Inflammatory macrophage (primary cell): Measurements from ENCODE around the gene CTIF.

Experiments
- DNase-seq, 2 donors: peaks; one replicate each; pipeline ENCODE4 v3.0.0-alpha.2; 2020 to 2022

CTIF gene

DNA sequence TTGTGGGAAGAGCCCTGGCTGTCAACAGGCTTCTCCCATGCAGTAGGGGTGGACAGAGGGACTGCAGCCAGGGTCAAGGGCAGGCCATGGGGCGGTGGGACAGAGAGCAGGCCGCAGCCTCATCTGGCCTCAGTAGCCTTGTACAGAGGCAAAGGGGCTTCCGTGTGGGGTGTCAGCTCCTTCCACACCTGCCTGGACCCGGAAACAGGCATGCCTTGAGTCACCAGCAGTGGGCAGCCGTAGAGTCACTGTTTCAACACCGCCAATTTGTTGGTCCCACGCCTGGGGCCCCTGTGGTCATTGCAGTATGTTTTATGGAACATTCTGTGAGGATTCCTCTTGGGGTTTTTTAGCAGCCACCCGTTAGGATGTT lies 238.9 kb downstream of the CTIF start:
- peak; percentile 21 to 74 for DNase-seq

DNA sequence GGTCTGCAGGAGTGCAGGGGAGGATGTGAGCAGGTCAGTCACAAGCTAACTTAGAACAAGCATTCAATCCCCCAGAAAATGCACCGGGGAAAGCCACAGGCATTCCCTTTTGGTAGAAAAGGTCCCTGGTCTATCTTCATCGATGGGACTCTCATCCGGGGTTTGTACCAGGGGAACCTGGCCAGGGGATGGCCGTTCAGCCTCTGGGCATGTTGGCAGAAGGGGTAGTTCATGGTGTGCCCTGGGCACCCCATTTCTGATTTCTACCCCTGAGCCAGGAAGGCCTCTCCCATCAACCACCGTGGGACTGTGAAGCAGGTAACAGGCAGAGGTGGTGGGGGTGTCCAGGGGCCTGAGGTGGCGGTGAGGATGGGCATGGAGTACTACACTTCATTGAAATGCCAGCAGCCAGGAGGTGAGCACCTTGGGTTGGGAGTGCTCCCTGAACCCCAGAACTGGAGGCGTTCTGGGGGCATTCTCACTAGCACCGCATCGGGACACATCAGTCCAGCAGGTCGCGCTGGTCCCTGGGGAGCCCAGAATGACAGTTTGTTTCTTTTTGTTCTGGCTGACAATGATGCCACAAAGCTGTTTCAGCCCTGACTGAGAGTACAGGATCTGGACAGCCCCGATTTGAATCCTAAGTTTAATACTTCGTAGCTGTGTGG lies 239.6 kb downstream of the CTIF start:
- no peak for DNase-seq

DNA sequence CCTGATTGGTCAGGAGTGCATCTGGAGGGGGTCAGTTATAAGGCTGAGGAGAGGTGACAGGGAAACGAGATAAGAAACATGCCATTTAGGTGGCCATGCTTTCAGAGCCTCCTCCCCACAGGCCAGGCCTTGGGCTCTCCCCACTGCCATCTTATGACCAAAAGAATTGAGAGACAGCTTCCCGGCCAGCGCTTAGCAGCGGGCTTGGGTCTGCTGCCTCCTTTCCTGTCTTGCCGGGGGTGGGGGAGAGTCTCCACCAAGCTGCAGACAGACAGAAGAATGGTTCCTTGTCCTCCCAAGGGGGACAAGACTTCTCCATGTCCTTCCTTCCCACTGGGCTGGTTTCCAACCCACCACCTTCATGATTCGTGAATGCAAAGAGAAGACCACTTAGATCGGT lies 240.6 kb downstream of the CTIF start:
- no peak for DNase-seq

DNA sequence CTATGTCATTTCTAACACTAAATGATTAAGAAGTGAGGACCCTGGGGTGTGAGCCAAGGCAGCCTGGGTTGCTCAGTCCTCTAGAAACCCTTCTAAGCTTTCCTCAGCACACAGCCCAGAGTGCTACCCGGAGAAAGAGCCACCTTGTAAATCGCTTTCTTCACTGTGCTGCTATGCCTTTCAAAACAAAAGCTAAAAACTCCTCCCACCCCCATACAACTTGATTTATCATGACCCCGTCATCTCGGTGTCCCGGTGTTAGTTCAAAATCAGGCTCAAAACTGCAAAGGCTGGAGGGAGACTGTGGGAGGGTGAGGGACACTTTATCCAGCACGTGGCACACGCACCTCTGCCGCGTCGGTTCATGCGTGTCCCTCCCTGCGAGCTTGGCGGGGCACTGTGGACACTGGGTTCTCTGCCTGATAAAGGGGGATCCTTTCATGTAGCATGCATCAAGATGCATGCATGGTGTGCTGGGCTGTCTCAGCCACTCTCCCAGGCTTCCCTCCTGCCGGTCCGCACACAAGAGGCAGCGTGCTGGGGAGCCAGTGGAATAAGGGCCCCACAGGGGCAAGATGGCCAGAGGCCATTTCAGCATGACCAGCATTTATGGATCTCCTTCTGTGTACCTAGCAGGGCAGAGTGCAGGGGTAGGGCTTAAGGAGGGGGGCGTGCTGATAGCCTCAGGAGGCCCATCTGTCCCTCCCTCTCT lies 241.5 kb downstream of the CTIF start:
- no peak for DNase-seq

DNA sequence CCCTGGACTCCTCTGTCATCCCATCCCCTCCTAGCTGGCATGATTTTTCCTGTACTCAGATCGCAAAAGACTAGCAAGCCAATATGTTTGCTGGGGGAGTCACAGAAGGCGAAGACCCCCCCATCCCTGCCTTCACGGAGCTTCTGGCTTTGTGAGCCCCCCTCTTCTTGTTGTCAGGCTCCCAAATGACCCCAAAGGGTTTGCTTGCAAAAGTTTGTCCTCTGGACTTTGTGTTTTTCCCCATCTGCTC lies 242.0 kb downstream of the CTIF start:
- DNase-seq, result no peak

DNA sequence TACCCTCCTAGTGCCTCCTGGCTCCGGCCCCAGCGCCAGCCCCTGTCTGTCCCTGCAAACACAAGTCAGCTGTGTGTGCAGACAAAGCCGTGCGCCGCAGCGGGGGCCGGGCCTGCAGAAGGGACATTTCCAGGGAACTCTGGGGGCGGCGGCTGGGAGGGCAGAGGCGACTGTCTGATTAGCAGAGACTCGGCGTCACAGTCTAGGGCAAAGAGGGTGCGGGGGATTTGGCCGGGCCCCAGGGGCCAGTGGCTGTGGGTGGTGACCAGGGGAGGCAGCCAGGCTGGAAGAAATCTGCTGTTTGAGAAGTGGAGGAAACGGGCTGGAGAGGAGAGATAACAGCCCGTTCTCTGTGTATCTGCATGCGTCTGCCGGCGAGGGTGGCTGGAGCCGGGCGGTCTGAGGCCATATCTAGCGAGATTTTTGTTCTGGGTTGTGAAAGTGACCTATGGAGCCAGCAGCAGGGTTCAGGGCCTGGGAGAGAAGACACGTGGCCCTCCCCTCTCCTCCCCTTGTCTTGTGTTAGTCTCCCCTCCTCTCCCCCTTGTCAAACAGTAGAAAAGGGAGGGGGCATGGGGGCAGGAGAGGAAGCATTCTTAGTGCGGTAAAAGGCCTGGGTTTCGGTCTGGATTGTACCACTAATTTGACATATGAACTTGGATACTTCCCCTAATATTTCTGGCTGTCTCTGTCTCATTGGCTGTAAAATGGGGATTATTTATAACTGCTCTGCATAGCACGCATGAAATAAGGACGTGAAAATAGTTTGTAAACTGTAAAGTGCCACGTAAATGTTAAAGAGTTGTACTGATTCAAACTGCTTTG lies 242.5 kb downstream of the CTIF start:
- DNase-seq, result peak; percentile 83 to 95

DNA sequence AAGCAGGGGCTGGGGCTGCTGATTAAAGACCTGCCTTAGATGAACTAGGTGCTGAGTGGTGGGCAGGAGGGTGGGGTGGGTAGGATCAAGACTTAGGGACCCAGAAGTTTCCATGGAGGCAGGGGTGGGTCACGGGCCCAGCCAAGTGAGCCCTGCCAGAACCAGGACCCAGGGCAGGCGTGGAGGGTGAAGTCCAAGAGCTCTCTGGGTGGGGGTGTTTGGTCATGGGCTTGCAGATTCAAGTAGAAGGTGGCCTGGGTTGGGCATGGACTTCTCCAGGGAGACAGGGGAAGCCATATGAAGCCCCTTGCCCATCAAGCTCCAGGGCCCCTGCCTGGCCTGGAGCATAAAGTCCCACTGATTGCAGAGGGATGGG lies 243.1 kb downstream of the CTIF start:
- DNase-seq, result no peak

DNA sequence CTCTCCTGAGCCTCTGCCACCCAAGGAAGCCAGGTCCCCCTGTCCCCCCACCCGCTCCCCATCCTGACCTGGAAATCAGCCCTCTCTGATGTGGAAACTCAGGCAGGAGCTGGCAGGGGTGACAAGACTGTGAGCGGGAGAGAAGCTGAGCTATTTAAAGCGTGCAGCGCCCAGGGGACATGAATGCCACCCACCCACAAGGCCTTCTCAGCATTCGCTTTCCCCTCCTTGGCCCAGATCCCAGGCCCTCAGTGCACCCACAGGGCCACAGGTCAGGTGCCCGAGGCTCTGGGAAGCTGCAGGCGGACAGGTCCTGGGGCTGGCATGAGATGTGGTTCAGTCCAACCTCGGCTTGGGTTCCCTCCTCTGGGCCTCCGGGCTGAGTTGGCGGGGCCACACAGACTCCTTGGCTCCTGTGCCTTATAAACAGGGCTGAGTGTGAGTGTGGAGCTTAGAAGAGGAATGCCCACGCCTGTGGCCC lies 243.6 kb downstream of the CTIF start:
- peak; percentile 32 to 64 for DNase-seq

DNA sequence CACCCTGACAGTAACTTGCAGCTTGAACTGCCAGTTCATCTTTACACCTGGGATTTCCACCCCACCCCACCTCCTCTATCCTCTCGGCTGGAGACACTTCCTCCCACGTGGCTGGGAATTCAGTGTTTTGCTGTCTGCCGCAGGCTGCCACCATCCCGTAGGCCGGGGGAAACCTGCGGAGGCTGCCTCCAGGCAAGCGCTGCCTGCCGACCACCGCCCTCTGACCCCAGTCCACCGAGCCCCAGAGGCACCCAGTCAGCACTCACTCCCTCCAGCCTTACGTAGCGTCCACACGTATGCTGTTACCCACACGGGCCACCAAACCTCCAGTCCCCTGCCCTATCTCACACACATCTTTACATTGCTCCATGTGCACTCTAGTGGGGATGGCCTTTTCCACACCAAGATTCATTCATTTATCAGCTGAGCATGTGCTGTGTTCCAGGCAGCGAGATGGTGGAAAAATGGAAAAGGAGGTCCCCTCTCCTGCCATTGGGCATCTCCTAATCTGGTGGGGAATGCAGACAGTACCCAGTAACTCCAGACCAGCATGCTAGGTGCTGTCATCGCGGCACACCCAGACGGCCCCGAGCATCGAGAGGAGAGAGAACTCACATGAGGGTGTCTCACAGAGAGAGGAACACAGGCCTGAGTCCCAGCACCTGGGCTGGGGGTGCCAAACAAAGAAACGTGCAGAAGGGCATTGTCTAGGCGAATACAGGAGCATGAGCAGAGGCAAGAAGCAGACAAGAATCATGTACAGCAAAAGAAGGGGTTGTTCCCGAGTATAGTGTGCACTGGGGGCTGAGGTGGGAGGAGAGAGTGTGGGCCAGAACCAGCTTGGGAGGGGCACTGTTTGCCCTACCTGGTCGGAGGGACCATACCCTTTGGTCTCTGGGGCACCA lies 245.0 kb downstream of the CTIF start:
- no peak for DNase-seq

DNA sequence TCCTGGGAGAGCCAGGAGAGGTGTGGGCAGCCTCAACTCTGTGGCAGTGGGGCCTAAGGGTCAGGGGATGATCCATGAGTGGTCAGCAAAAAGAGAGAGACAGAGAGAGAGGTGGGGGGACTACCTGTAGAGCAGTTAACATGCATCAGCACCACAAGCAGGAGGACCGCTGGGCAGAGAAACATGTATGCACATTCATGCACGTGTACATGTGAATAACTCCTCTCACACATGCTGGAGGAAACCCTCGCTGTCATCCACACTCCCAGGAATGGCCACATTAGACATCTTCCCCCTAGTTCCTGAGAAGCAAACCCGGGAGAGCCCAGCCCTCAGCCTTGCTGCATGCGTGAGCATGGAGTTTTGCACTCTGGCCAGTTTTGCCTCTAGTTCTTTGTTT lies 245.8 kb downstream of the CTIF start:
- DNase-seq, result peak in 1 of 2 donors; percentile 39

DNA sequence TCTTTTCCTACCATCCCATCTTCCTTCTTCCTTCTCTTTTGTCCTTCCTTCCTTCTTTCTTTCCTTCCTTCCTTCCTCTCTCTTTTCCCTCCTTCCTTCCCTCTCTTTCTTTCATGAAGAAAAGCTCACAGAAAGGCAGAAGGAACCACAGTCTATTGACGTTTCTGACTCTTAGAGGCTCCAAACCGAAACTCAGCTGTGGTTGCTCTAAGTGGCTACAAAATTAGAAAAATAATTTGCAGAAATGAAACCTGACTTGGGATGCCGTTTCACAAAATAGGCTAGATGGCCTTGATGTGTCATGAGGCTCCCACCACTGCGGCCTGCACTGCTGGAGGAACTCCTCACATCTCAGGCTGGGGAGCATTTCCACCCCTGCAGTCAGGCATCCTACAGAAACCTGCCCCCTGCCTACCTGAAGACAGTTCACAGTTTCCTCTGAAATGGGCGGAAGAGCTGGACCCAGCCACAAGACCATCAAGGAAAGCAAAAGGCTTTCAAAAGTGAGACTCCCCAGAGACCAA lies 246.3 kb downstream of the CTIF start:
- DNase-seq, result peak; percentile 91 to 92

DNA sequence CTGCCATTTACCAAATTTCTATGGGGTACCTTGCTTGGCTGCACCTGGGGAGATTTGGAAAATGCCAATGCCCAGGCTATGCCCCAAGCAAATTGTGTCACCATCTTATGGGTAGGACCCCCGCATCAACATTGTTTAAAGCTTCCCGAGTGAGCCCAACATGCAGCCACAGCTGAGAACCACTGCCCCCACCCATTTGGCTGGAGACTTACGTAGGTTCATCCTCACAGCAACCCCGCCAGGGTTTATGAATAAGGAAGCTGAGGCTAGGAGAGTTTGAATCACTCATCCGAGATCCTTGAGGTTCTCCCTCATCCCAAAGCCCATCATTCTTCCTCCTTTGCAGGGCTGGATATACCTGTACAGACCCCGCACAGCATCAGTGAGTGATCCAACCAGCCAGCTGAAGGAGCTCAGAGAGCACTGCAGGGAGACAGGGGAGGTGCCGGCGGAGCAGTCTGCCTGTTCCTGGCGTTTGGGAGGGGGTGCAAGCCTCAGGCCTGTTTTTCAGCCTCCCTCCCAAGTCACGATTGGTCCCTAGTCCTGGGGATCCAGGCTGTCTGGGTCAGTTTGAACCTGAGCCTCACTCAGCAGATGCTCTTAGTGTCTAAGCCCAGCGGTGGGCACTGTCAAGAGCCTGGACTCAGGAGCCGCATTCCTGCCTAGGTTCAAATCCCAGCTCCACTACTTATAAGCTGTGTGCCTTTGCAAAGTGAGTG lies 247.1 kb downstream of the CTIF start:
- DNase-seq, result peak in 1 of 2 donors; percentile 36

DNA sequence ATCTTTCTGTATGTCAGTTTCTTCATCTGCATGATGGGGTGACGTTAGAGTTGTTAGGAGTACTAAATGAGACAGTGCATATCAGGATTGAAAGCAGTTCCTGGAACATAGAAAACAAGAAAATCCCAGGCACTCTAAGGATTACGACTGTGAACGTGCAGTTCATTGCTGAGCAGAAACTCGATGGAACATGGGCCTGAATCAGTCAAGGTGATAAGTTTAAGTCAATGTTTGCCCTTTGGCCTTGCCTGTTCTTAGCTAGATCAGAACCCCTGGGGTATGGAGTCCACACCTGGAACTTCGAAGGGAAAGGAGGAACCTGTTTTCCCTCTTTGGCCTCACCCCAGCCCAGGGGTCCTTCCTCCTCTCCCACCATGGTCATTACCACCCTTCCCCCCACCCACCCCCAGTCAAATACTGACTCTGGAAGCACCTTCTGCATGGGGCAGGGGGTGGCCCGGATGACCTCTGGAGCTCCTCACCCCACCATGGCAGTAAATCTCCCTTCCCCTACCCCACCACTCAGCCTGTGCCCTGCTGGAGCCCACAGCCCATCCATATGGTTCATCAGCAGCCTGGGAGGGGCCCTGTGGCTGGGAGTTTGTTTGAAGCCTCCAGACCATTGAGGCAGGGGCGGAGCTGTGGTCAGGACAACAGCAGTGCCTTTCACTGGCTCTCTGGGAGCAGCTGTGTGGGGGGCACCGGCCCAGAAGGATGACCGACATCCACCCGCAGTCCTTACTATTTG lies 247.8 kb downstream of the CTIF start:
- no peak for DNase-seq

DNA sequence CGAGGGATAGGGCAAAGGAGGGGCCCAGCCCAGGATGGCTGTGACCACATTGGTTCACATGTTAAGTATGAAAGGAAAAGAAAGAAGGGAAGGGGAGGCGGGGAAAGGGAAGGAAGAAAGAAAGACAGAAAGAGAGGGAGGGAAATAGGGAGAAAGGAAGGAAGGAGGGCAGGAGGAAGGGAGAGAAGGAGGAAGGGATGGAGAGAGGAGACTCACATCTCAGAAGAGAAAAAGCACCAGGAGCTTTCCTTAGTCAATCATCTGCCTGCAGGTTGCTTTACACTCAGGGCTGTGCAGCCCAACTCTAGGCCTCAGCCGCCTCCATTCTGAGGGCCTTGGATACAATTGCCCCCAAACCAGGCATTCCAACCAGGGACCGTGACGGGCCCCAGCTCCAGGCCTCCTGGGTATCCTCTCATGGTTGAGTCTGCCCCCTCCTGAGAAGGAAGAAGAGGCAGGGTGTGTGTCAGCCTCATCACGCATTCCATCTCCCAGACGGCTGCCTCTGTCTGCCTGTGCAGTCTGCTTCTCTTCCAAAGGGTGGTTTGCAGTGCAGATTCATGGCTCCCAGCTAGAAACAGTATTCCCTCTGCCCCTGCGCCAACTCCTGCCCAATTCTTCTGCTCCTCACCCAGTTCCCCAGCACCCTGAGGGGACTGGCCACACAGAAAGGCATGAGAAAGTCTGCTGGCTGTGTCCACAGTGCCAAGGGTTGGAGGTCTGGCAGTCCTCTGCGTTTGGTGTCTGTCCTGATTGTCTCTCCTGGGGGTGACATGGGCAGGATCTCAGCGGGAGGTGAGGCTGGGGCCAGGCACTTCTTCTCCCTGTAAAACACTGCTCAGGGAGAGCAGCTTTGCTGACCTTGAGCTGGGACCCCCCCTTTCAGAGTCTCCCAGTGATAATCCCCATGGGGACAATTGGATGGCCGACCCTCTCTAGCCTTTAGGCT lies 248.6 kb downstream of the CTIF start:
- no peak for DNase-seq

DNA sequence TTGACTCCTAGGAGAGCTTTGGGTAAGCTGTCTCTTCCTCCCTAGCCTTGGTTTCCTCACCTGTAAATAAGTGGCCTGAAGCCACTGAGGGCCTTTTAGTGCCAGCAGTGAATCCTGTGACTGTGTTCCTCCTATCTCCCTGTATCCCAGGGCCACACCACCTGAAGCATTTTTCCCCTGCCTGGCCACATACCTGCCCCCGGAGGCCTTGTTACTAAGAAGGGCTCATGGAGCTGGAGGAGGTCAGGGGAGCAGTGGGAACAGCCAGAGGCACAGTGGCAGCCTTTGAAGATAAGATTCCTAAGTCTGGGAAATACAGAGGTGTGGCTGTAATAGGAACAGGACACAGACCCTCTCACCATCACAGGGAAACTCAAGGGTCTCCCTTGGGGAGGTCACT lies 249.5 kb downstream of the CTIF start:
- no peak for DNase-seq

DNA sequence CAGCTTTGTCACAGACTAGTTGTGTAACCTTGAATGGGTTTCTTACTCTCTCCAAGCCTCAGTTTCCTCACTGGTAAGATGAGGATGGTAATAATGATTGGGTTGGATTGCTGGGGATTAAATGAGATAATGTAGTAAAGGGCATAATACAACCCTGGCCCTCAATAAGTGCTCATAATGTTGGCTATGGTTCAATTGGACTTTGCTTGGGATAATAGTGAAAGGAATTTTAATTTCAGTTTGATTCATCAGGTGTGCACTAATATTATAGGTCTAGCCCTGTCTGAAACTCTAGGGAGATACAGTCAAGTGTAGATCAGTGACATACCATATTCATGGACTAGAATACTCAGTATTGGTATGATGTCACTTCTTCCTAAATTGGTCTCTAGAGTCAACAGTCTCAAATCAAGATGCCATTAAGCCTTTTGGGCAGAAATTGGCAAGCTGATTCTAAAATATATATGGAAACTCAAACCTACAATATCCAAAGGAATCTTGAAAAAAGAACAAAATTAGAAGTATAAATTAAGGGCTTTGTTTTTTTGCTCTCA lies 250.5 kb downstream of the CTIF start:
- no peak for DNase-seq

DNA sequence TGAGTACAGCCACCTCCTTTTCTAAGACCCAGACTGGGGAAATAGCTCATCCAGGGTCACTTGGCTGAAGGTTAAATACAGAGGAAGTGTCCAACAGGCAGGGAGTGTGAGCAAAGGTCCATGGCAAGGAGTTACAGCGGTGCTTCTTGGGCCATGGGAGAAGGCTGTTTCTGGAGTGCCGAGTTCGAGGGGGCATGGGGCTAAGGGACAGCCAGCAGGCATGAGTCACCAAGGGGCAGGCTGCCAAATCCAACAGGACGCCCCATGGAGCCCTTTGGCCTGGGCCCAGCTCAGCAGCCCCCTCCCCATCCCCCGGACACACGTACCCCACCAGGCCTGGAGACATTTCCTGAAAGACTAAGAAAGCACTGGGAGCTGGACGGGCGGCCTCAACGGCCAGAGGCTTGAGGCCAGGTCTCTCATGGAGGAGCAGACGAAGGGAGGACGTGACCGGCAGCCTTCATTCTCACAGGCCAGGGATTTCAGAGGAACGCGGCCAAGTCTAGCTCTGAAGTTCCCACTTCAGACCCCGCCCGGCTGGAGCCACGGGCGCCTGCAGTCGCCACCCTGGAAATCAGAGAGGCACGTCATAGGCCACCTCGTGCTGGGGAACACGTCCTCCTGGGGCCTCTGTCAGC lies 251.5 kb downstream of the CTIF start:
- DNase-seq, result peak; percentile 53 to 63

DNA sequence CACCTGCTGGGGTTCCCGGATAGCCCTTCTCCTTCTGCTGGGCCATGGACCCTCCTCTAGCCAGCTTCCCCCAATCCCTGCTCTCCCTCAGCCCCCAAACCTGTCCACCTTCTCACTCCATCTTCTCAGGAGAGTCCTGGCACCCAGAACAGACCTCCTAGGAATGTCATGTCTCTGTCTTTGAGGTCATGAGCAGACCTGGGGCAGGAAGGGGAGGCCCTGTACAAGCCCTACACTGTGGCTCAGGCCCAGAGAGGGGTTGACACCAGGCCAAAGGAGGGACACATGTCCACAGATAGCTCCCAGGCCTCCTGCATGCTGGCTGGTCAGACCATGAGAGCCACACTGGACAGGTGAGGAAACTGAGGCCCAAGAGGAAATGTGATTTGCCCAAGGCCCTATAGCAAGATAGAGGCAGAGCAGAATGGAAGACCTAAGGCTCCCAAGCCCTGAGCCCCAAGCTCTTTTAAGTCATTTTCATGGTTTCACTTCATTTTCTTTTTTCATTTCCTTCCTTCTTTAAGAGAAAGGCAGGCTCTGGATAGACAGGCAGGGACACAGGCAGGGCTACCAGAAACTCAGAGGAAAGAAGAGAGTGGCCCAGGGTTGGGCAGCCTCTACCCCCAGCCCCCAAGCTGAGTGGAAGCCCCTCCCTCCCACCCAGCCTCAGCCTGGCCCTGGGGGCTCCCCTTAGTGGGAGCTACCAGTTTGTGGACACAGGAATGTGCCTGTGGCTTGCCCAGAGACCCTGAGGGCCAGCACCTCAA lies 252.2 kb downstream of the CTIF start:
- peak in 1 of 2 donors; percentile 30 for DNase-seq
